ENCODE results near the gene RAPGEF2. TPM values are rescaled to one million over a fixed set of nuclear protein-coding genes. Genes with fewer than 3 reads are reported as not detected.

Gene RAPGEF2
- total RNA-seq, 6 experiments from 2014 or later, result 22.2 to 36.4 (median 31.5) TPM

GRCh38 chr4:159282944-159283343 is 180.1 kb downstream of the RAPGEF2 start:
- Mint-ChIP-seq H3K4me3 (peak overlapping the region; percentile 28; the same call in 1 of the 2 replicates), H3K27ac (peak overlapping the region; percentile 74; the same call in 1 of the 2 replicates), H3K36me3 (ENCODE audit: low read depth) (peaks cover 41% of the 10 kb centered on the region), H3K4me1 (ENCODE audit: low read depth) (peaks cover 67% of the 10 kb centered on the region), H3K27me3 (ENCODE audit: insufficient read depth) (peaks cover 3% of the 10 kb centered on the region; the same call in 1 of the 2 replicates), H3K9me3 (peaks cover 3% of the 10 kb centered on the region; the same call in 1 of the 2 replicates)
- TF ChIP-seq CTCF (IDR thresholded peaks at IDR 0.05), result no peak
- DNase-seq, result no peak

GRCh38 chr4:159283696-159284095 is 180.8 kb downstream of the RAPGEF2 start:
- H3K36me3 Mint-ChIP-seq (ENCODE audit: low read depth), result peaks cover 39% of the 10 kb centered on the region
- no peak for TF ChIP-seq CTCF (IDR thresholded peaks at IDR 0.05)
- peaks cover 3% of the 10 kb centered on the region; the same call in 1 of the 2 replicates for H3K27me3 Mint-ChIP-seq (ENCODE audit: insufficient read depth)
- peak; percentile 67 for DNase-seq
- H3K4me3 Mint-ChIP-seq, result peak overlapping the region; percentile 69
- peaks cover 67% of the 10 kb centered on the region for H3K4me1 Mint-ChIP-seq (ENCODE audit: low read depth)
- H3K9me3 Mint-ChIP-seq, result peaks cover 3% of the 10 kb centered on the region; the same call in 1 of the 2 replicates
- peak overlapping the region; percentile 74 for H3K27ac Mint-ChIP-seq

- peaks cover 3% of the 10 kb centered on the region; the same call in 1 of the 2 replicates for H3K9me3 Mint-ChIP-seq
- no peak for TF ChIP-seq CTCF (IDR thresholded peaks at IDR 0.05)
- peaks cover 35% of the 10 kb centered on the region for H3K36me3 Mint-ChIP-seq (ENCODE audit: low read depth)
- H3K4me1 Mint-ChIP-seq (ENCODE audit: low read depth), result peaks cover 71% of the 10 kb centered on the region
- peak overlapping the region; percentile 69 for H3K4me3 Mint-ChIP-seq
- DNase-seq, result no peak
- H3K27ac Mint-ChIP-seq, result peak overlapping the region; percentile 74
- H3K27me3 Mint-ChIP-seq (ENCODE audit: insufficient read depth), result peaks cover 3% of the 10 kb centered on the region; the same call in 1 of the 2 replicates
Observed at GRCh38 chr4:159284113-159284512, 181.2 kb downstream of the RAPGEF2 start.

GRCh38 chr4:159284733-159285132 is 181.9 kb downstream of the RAPGEF2 start:
- no peak for DNase-seq
- Mint-ChIP-seq H3K36me3 (ENCODE audit: low read depth) (peaks cover 28% of the 10 kb centered on the region), H3K27ac (peak overlapping the region; percentile 74), H3K9me3 (peaks cover 3% of the 10 kb centered on the region; the same call in 1 of the 2 replicates), H3K4me3 (peak overlapping the region; percentile 21; the same call in 1 of the 2 replicates), H3K4me1 (ENCODE audit: low read depth) (peaks cover 77% of the 10 kb centered on the region), H3K27me3 (ENCODE audit: insufficient read depth) (peaks cover 3% of the 10 kb centered on the region; the same call in 1 of the 2 replicates)
- no peak for TF ChIP-seq CTCF (IDR thresholded peaks at IDR 0.05)

- Mint-ChIP-seq H3K27me3 (ENCODE audit: insufficient read depth) (peaks cover 3% of the 10 kb centered on the region; the same call in 1 of the 2 replicates), H3K4me3 (no peak overlapping the region), H3K27ac (no peak overlapping the region), H3K36me3 (ENCODE audit: low read depth) (peaks cover 23% of the 10 kb centered on the region), H3K4me1 (ENCODE audit: low read depth) (peaks cover 92% of the 10 kb centered on the region), H3K9me3 (peaks cover 3% of the 10 kb centered on the region; the same call in 1 of the 2 replicates)
- no peak for DNase-seq
- TF ChIP-seq CTCF (IDR thresholded peaks at IDR 0.05), result no peak
Observed at GRCh38 chr4:159287767-159288166, 184.9 kb downstream of the RAPGEF2 start.
